Measurements from ENCODE around the gene POLD4. TPM values are rescaled to one million over a fixed set of nuclear protein-coding genes. Genes with fewer than 3 reads are reported as not detected.

POLD4 gene
- total and polyA plus RNA-seq, 10 donors, result 81.4 to 290 (median 128) TPM

DNA sequence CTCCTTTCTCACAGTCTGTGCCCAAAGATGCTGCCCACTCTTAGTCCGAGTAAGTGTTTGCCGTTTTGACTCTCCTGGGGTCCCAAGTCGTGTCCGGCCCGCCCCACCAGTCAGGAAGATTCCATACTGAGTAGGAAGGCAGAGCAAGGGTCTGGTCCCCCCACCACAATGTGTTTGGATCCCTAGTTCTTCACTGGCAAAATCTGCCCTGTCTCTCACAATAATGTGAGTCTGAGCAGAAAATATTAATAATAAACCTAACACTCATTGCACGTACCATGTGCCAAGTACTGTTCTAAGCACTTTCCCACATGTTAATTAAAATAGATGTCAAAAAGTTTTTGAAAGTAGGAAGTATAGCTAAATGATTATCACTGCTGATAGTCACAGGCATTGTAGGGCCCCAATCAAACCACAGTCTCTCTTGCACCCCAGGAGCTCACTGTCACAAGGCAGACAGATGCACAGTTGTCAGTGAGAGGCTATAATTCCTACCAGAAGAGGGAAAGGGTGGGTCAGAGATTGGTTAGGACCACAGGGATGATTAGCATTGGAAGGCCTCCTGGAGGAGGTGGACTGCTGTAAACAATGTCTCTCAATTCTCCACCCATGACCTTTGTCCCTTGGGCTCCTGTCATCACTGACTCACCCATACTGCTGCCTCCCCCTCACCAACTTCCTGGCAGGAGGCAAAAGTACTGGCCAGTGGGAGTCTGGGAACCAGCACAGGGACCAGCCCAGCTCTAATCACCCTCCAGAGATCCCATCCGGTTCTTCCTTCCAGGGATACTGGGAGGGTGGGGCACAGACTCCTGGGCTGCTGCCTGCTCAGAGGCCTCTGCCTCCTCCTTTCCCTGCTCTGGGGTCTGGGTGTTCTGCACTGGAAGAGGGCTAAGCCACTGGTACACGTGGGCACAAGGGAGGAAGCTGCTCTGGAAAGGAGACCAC is 1.0 kb upstream of the POLD4 start:
- Histone ChIP-seq H3K27ac (peak overlapping the region; percentile 90 to 100 (median 100)), H3K36me3 (peaks cover 0 to 11% (median 0%) of the 10 kb centered on the region in 6 donors), H3K4me3 (peak overlapping the region in 7 of 8 donors; percentile 5 to 78 (median 65)), H3K27me3 (replicated peaks in 1 of 7) (no peaks in the 10 kb centered on the region), H3K9me3 (no peaks in the 10 kb centered on the region), H3K4me1 (peaks cover 73 to 97% (median 87%) of the 10 kb centered on the region in 6 donors)
- 32 to 48% (median 44%) methylated on average over 8 of the region's 8 CpGs for WGBS, 5 donors
- peak; percentile 23 to 77 (median 60) for TF ChIP-seq POLR2AphosphoS5 (IDR thresholded peaks at IDR 0.05)
- no peak for TF ChIP-seq POLR2A (IDR thresholded peaks at IDR 0.05)
- peak; percentile 77 for DNase-seq
- intact Hi-C loops (cut with DNase I; ENCODE audit: low total_unique reads), result no loop called here

GRCh38 chr11:67352546-67353316 is 615 bp downstream of the POLD4 start:
- no peak for TF ChIP-seq CTCF (IDR thresholded peaks at IDR 0.05 in 8 of 11, conservative IDR thresholded peaks at IDR 0.05 in 3 of 11)
- TF ChIP-seq POLR2A (IDR thresholded peaks at IDR 0.05), result no peak
- no peak for TF ChIP-seq POLR2AphosphoS5 (IDR thresholded peaks at IDR 0.05)
- Histone ChIP-seq H3K27me3 (replicated peaks in 1 of 7) (no peaks in the 10 kb centered on the region), H3K9me3 (no peaks in the 10 kb centered on the region), H3K36me3 (peaks cover 0 to 11% (median 0%) of the 10 kb centered on the region in 6 donors), H3K4me1 (peaks cover 80 to 97% (median 93%) of the 10 kb centered on the region in 6 donors), H3K27ac (peak overlapping the region; percentile 90 to 100 (median 100)), H3K4me3 (peak overlapping the region; percentile 33 to 78 (median 66))
- WGBS, 5 donors, result 10 to 23% (median 13%) methylated on average over 14 to 25 of the region's 25 CpGs
- intact Hi-C loops (cut with DNase I; ENCODE audit: low total_unique reads), result no loop called here
- peak; percentile 96 for DNase-seq

DNA sequence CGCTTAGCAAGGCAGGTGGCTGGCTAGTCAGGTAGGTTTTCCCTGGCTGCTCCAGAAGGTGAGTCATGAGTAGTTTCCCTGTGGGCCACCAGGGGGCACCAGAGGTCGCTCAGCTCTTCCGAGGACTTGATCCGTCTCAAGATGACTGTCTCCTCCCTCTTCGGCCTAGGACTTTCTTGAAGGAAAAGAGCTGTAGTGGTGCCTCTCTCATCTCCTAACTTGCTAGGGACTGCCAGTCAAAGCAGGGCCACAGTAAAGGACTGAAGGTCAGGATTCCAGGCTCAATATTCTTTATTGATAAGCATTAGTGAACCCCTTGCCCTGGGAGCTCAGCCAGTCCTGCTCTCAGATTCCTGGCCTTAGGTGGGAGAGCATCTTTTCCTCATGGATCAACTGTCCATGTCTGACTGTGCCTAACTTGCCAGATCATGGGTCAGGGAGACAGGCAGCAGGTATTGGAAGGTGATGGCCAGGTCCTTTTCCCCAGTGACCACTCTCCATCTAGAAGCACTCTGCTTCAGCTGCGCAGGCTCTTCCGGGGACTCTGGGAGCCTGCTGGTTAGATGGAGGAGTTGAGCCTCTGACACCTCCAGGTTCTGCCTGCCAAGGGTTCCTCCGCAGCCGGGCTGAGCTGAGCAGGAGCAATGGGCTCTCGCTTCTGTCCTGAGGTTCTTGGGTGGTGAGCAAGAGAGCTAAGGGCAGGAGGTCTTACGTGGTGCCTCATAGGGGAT is 1.9 kb downstream of the POLD4 start:
- no peaks in the 10 kb centered on the region for H3K27me3 ChIP-seq (replicated peaks in 1 of 7)
- intact Hi-C loops (cut with DNase I; ENCODE audit: low total_unique reads), result no loop called here
- WGBS, 5 donors, result 51 to 57% (median 55%) methylated on average over 10 to 11 of the region's 11 CpGs
- H3K4me1 ChIP-seq, result peaks cover 69 to 95% (median 83%) of the 10 kb centered on the region in 6 donors
- H3K27ac ChIP-seq, result peak overlapping the region; percentile 90 to 100 (median 100)
- H3K9me3 ChIP-seq, result no peaks in the 10 kb centered on the region
- peaks cover 0 to 11% (median 0%) of the 10 kb centered on the region in 6 donors for H3K36me3 ChIP-seq
- TF ChIP-seq POLR2A (IDR thresholded peaks at IDR 0.05) (no peak), POLR2AphosphoS5 (IDR thresholded peaks at IDR 0.05) (peak in 2 of 3 donors; percentile 36 to 59), CTCF (IDR thresholded peaks at IDR 0.05 in 8 of 11, conservative IDR thresholded peaks at IDR 0.05 in 3 of 11) (peak; percentile 80 to 96 (median 91))
- H3K4me3 ChIP-seq, result peak overlapping the region in 6 of 8 donors; percentile 61 to 78 (median 66)
- DNase-seq, result peak; percentile 90

DNA sequence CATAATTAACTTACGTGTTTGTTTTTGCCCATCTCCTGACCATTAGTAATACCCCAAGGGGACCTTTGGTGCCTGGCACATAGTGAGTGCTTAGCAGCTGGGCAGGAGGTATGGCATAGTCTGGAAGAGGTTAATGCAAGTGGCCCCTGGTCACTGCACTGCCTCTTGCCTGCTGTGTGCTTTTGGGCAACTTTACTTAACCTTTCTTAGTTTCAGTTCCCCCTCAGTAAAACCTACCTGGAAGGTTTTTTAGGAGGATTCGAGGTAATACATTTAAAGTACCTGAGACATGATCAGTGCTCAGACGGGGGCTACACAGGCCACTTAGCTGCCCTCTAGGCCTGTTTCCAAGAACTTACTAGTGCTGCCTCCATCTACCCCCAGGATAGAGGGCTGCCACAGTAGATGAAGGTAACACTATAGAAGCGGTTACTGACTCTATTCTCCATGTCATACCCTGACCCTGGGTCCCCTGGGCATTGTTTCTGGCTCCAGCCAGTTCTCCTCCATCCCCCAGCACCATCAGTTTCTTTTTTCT is 3.3 kb downstream of the POLD4 start:
- peaks cover 0 to 11% (median 0%) of the 10 kb centered on the region in 6 donors for H3K36me3 ChIP-seq
- DNase-seq, result no peak
- peaks cover 64 to 95% (median 83%) of the 10 kb centered on the region in 6 donors for H3K4me1 ChIP-seq
- H3K27me3 ChIP-seq (replicated peaks in 1 of 7), result no peaks in the 10 kb centered on the region
- WGBS, 5 donors, result 71 to 80% (median 78%) methylated on average over 4 of the region's 4 CpGs
- H3K27ac ChIP-seq, result peak overlapping the region in 7 of 8 donors; percentile 1 to 99 (median 37)
- TF ChIP-seq POLR2A (IDR thresholded peaks at IDR 0.05), result no peak
- no peak for TF ChIP-seq CTCF (IDR thresholded peaks at IDR 0.05 in 8 of 11, conservative IDR thresholded peaks at IDR 0.05 in 3 of 11)
- TF ChIP-seq POLR2AphosphoS5 (IDR thresholded peaks at IDR 0.05), result no peak
- H3K9me3 ChIP-seq, result no peaks in the 10 kb centered on the region
- intact Hi-C loops (cut with DNase I; ENCODE audit: low total_unique reads), result loop anchor here (5.0 kb wide), 1 partner anchor 32 kb away; no protein-coding TSS in a partner anchor
- H3K4me3 ChIP-seq, result no peak overlapping the region

Measured in spleen (tissue), 11 donors.